ENCODE results near the gene POU3F2.

The POU3F2 gene

GRCh38 chr6:98840996-98841513, 6.7 kb downstream of the POU3F2 start:
- no peak for DNase-seq (ENCODE audit: low read depth)
- TF ChIP-seq POLR2A (IDR thresholded peaks at IDR 0.05; ENCODE audit: extremely low read depth, insufficient read length) (no peak), MYC (IDR thresholded peaks at IDR 0.05; ENCODE audit: low read depth, low read length) (no peak), MAX (IDR thresholded peaks at IDR 0.05; ENCODE audit: low read depth, low read length) (no peak), CTCF (IDR thresholded peaks at IDR 0.05; ENCODE audit: low read depth, low read length) (no peak)
- no peak overlapping the region for H3K4me3 ChIP-seq (ENCODE audit: low read depth, low read length)

- H3K4me3 ChIP-seq (ENCODE audit: low read depth, low read length), result no peak overlapping the region
- TF ChIP-seq MAX (IDR thresholded peaks at IDR 0.05; ENCODE audit: low read depth, low read length) (no peak), MYC (IDR thresholded peaks at IDR 0.05; ENCODE audit: low read depth, low read length) (no peak), POLR2A (IDR thresholded peaks at IDR 0.05; ENCODE audit: extremely low read depth, insufficient read length) (no peak), CTCF (IDR thresholded peaks at IDR 0.05; ENCODE audit: low read depth, low read length) (no peak)
- DNase-seq (ENCODE audit: low read depth), result no peak
Observed at GRCh38 chr6:98841621-98842341, 7.4 kb downstream of the POU3F2 start.

GRCh38 chr6:98842342-98843180, 8.2 kb downstream of the POU3F2 start:
- DNase-seq (ENCODE audit: low read depth), result no peak
- TF ChIP-seq POLR2A (IDR thresholded peaks at IDR 0.05; ENCODE audit: extremely low read depth, insufficient read length), result no peak
- no peak for TF ChIP-seq MAX (IDR thresholded peaks at IDR 0.05; ENCODE audit: low read depth, low read length)
- no peak for TF ChIP-seq CTCF (IDR thresholded peaks at IDR 0.05; ENCODE audit: low read depth, low read length)
- no peak for TF ChIP-seq MYC (IDR thresholded peaks at IDR 0.05; ENCODE audit: low read depth, low read length)
- no peak overlapping the region for H3K4me3 ChIP-seq (ENCODE audit: low read depth, low read length)

GRCh38 chr6:98843271-98844243, 9.2 kb downstream of the POU3F2 start:
- no peak for TF ChIP-seq MAX (IDR thresholded peaks at IDR 0.05; ENCODE audit: low read depth, low read length)
- no peak for DNase-seq (ENCODE audit: low read depth)
- H3K4me3 ChIP-seq (ENCODE audit: low read depth, low read length), result no peak overlapping the region

- TF ChIP-seq MAX (IDR thresholded peaks at IDR 0.05; ENCODE audit: low read depth, low read length), result no peak
- no peak for DNase-seq (ENCODE audit: low read depth)
- no peak overlapping the region for H3K4me3 ChIP-seq (ENCODE audit: low read depth, low read length)
Observed at GRCh38 chr6:98844244-98845210, 10.2 kb downstream of the POU3F2 start.

All from NB4 (cell line).